Raji (cell line): ENCODE measurements around the gene CACNA2D3.

Experiments used
- POLR2A ChIP-seq: IDR thresholded peaks from 2 replicates; pipeline ENCODE4 v1.6.1; 2011; ENCODE audit warnings: low read depth, low read length, control low read depth; ENCODE audit not compliant: insufficient read depth

CACNA2D3 gene

GRCh38 chr3:54791501-54792156 lies 669.3 kb downstream of the CACNA2D3 start:
- TF ChIP-seq POLR2A, result no peak

- TF ChIP-seq POLR2A, result no peak
These were observed 670.2 kb downstream of the CACNA2D3 start for GRCh38 chr3:54792584-54792983.

DNA sequence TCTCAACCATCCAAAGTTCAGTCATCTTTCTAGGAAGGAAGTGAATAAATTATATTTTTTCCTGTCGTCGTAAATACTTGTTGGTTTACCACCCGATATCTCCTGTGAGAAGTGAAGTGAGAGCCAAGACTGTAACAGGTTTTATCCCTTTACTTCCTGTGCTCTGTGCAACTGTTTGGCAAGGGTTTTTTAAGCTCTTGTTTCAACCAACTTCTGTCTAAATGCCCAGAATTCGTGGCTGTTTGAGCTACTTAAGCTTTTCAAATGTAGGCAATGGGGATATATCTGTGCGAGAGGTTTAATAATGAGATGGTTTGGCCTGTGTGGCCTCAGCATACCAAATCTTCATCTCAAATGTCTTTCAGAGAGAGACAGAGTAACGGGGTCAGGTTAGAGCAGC lies 670.8 kb downstream of the CACNA2D3 start:
- TF ChIP-seq POLR2A, result no peak

DNA sequence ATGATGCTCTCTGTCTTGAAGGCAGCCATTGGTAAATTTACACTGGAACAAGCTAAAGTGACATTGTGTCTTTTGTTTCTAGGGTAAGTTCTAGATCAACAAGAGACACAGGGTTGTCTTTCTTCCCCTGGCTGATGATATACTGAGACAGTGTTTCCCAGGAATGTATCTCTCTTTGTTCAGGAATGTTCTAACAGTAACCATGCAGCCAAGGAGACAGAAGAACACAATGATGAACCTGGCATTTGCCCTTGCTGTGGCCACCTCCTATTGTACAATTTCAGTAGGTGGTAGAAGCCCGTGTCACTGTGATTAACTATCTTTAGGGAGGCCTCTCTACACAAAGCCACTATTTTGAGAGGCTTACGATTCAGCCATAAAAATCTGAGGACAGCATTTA lies 674.8 kb downstream of the CACNA2D3 start:
- no peak for TF ChIP-seq POLR2A

DNA sequence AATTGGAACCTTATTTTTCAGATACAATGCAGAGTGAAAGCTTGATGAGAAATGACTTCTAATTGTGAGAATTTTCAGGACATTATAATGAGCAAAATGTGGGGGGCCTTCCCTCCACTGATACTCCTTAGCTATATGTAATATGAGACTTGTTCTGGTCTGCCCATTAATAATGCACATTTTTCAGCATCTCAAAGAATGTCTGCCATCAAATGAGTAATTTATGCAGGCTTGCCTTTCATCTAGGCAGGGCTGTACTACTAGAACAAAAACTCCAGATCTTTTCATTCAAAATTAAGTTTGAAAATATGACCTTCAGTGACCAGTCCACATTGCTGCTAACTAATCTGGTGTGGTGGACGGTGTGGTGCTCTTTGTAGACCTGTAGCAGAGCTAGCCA lies 678.1 kb downstream of the CACNA2D3 start:
- no peak for TF ChIP-seq POLR2A

DNA sequence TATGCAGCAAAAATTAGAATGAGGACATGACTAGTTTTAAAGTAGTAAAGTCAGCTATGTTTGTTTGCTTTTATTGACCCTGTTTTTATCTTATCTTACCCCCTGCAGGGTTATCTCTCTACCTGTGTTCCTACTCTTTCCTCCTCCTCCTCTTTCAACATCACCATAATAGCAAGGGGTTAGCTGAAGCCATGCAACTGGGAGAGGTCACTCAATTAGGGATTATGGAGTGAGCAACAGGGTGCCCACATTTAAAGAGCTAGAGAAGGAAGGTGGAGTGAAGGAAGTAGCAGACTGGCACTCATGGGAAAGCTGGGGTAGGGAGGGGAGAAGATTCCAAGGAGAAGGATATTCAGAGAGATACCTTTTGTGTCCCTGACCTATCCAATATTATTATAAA lies 679.6 kb downstream of the CACNA2D3 start:
- no peak for TF ChIP-seq POLR2A

DNA sequence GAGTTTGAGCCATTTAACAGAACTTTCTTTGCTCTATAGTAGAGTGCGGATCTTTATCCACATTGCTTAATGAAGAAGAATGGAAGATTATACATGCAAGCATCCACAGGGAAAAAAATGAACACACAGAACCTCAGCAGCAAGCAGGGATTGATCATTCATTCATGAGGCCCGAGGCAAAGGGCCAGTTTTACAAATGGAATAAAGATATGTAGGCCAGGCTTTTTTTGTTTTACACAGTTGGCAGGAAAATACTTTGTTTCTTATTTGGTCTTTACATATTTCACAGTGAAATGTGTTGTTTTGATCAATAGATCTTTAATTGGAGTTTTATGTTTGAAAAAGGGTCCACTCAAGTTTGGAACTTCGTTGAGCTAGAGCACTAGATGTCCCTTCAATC lies 688.0 kb downstream of the CACNA2D3 start:
- no peak for TF ChIP-seq POLR2A

DNA sequence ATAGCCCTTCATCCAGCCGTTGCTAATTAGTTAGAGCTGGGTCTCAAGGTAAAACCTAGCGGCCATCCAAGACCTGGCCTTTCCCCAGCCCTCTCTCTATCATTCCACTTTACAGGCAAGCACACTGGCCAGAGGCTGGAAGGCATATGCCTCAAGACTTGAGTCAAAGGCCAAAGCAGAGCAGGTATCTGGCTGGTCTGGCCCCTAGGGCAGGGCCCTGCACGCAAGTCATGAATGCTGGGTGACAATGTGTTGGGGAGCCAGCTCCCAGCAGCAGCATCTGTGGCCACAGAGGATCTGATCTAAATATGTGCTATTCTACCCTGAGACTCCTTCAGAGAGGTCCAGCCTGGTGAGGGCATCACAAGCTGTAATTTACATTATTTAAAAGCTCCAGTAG lies 691.9 kb downstream of the CACNA2D3 start:
- TF ChIP-seq POLR2A, result no peak

- TF ChIP-seq POLR2A, result no peak
These were observed 695.3 kb downstream of the CACNA2D3 start for GRCh38 chr3:54817628-54818027.

- TF ChIP-seq POLR2A, result no peak
These were observed 696.1 kb downstream of the CACNA2D3 start for GRCh38 chr3:54818486-54818885.

DNA sequence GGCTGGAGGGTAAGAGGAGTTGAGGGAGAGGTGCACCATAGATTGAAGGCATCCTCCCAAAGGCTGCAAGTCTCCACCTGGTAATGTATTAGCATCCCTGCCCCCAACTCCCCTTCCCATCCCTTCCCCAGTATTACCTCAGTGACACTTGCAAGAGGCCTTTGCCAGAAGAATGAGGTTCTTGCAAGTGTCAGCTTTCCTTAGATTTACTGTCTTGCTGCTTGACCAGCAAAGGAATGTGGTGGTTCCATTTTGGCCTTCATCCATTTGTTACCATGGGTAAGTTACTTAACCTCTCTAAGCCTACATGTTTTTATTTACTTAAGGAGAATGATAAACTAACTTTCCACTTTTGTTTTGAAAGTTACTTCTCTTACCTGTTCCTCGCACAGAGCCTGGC lies 696.6 kb downstream of the CACNA2D3 start:
- TF ChIP-seq POLR2A, result no peak

- TF ChIP-seq POLR2A, result no peak
These were observed 697.6 kb downstream of the CACNA2D3 start for GRCh38 chr3:54819946-54820345.

GRCh38 chr3:54822206-54822605 lies 699.9 kb downstream of the CACNA2D3 start:
- TF ChIP-seq POLR2A, result no peak

GRCh38 chr3:54826251-54826691 lies 703.9 kb downstream of the CACNA2D3 start:
- no peak for TF ChIP-seq POLR2A

- no peak for TF ChIP-seq POLR2A
These were observed 704.8 kb downstream of the CACNA2D3 start for GRCh38 chr3:54827056-54827687.

- TF ChIP-seq POLR2A, result no peak
These were observed 705.4 kb downstream of the CACNA2D3 start for GRCh38 chr3:54827776-54828175.

- TF ChIP-seq POLR2A, result no peak
These were observed 708.3 kb downstream of the CACNA2D3 start for GRCh38 chr3:54830658-54831057.
